GM06990 (cell line): ENCODE results near the gene CDH4.

Source experiments
- DNase-seq: peaks from one replicate; pipeline ENCODE4 v3.0.0-alpha.2; 2011; ENCODE audit not compliant: insufficient read length; ENCODE audit errors: extremely low read depth
- H3K27me3 ChIP-seq: replicated peaks from 2 replicates; pipeline ENCODE4 v1.6.0; 2011; ENCODE audit warnings: low read length; ENCODE audit not compliant: control insufficient read depth, insufficient read depth
- H3K36me3 ChIP-seq: 2 replicates; pipeline ENCODE4 v1.5.1; 2011; ENCODE audit warnings: low read length; ENCODE audit not compliant: control insufficient read depth, insufficient read depth
- H3K4me3 ChIP-seq: replicated peaks from 2 replicates; pipeline ENCODE4 v1.5.1; 2011; ENCODE audit warnings: low read depth, mild to moderate bottlenecking, control low read depth, low read length
- TF ChIP-seq, protein P1 (sequence below): IDR thresholded peaks from 2 replicates; pipeline ENCODE4 v1.5.1; 2011; ENCODE audit warnings: low read length, control low read depth, mild to moderate bottlenecking, inconsistent platforms; ENCODE audit not compliant: insufficient read depth, poor library complexity, severe bottlenecking

Gene CDH4

DNA sequence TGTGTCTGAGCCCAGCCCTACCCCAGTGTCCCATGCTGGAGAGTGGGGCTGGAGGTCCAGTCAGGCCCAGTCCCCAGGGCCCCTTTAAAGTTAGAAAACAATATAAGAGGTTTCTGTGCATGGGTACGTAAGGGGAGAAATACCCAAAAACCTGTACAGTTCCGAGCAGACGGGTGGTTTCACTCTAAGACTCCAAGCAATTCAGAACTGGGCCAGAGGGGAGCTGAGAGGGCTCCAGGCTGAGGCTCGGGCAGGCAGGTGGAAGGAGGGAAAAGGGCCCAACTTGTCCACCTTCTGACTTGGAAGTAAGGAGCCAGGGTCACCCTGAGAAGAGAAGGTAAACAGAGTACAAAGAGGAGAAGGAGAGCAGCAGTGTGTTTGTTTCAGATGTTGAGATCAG lies 296.0 kb downstream of the CDH4 start:
- TF ChIP-seq, protein P1, sequence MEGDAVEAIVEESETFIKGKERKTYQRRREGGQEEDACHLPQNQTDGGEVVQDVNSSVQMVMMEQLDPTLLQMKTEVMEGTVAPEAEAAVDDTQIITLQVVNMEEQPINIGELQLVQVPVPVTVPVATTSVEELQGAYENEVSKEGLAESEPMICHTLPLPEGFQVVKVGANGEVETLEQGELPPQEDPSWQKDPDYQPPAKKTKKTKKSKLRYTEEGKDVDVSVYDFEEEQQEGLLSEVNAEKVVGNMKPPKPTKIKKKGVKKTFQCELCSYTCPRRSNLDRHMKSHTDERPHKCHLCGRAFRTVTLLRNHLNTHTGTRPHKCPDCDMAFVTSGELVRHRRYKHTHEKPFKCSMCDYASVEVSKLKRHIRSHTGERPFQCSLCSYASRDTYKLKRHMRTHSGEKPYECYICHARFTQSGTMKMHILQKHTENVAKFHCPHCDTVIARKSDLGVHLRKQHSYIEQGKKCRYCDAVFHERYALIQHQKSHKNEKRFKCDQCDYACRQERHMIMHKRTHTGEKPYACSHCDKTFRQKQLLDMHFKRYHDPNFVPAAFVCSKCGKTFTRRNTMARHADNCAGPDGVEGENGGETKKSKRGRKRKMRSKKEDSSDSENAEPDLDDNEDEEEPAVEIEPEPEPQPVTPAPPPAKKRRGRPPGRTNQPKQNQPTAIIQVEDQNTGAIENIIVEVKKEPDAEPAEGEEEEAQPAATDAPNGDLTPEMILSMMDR, result no peak
- H3K36me3 ChIP-seq, result no peaks in the 10 kb centered on the region
- no peak for DNase-seq
- H3K4me3 ChIP-seq, result no peak overlapping the region
- no peaks in the 10 kb centered on the region for H3K27me3 ChIP-seq

DNA sequence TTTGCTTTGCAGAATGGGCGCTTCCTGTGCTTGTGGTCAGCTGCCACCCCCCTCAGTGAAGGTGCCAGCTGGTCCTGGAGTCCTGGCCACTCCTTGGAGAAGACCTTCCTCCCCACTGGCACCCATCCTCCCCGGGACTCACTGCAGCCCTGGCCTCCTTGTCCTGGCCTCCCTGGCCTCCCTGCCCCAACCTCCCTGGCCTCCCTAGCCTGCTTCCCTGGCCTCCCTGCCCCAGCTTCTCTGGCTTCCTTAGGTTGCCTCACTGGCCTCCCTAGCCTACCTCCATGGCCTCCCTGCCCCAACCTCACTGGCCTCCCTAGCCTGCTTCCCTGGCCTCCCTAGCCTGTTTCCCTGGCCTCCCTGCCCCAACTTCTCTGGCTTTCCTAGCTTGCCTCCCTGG lies 297.8 kb downstream of the CDH4 start:
- TF ChIP-seq, protein P1, result no peak
- no peak for DNase-seq
- Histone ChIP-seq H3K4me3 (no peak overlapping the region), H3K27me3 (no peaks in the 10 kb centered on the region), H3K36me3 (no peaks in the 10 kb centered on the region)

DNA sequence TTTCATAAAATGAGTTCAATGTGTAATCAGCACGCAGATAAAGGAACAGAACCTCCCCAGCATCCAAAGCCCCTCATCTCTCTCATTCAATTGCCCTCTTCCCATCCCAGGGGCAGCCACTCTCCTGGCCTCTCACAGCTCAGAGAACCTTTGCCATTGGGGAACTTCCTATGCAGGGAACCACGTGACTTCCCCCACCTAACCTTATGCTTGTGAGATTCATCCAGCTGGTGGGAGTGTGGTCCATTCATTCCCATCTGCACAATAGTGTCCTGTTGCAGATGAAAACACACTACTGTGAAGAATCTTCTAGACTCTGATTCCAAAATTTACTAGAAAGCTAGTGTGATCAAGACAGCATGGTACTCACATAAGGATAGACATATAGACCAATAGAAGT lies 299.3 kb downstream of the CDH4 start:
- no peak overlapping the region for H3K4me3 ChIP-seq
- no peaks in the 10 kb centered on the region for H3K27me3 ChIP-seq
- TF ChIP-seq, protein P1, result no peak
- no peak for DNase-seq
- H3K36me3 ChIP-seq, result no peaks in the 10 kb centered on the region

DNA sequence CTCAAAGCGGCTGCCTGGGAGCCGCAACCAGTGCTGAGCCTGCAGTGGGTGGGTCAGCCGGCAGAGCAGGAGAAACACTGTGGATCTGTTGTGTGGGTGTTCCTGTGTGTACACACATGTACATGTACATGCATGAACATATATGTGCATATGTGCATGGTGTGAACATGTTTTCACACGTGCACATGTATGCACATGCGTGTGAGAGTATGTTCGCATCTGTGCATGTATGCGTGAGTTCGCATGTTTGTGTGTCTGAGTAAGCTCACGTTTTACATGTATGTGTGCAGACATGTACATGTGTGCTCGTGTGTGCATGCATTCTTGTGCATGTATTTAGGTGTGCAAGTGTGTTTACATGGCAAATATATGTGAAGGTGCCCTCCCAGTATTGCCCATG lies 302.6 kb downstream of the CDH4 start:
- no peak for DNase-seq
- no peaks in the 10 kb centered on the region for H3K36me3 ChIP-seq
- H3K4me3 ChIP-seq, result no peak overlapping the region
- H3K27me3 ChIP-seq, result no peaks in the 10 kb centered on the region
- TF ChIP-seq, protein P1, result no peak

DNA sequence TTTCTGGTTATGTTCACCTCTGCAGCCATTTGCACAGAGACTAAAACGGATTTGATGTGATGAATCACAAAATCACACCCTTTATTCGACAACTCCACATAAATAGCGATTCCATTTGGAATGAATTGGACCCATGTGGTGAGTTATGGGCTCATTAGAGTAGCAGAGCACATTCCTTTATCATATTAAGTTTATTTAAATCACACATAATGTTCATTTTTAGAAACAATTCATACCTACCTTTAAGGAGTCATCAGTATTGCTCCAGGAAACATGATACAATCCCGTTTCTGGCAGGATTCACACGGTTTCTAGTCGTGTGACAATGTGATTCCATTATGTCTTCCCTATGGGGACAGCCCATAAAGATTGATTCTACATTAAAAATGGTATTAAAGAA lies 303.5 kb downstream of the CDH4 start:
- Histone ChIP-seq H3K36me3 (no peaks in the 10 kb centered on the region), H3K4me3 (no peak overlapping the region), H3K27me3 (no peaks in the 10 kb centered on the region)
- TF ChIP-seq, protein P1, result no peak
- DNase-seq, result no peak

DNA sequence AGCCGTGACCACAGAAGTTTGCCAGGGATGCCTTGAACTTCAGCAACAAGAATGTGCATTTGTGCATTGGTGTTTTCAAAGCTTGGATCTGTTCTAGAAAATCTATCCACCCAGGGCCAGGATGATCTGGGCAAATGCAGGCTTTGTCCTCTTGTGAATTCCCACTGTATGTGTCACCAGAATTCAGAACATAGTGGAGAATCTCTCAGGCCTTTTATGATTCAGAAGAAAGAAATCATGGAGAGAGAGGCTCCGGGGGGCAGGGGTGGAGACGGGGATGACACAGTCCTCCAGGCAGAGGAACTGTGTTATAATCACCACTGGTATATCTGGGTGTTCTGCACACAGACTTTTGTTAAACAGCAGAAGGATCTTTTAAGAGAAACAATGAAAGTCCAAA lies 304.1 kb downstream of the CDH4 start:
- no peak for DNase-seq
- Histone ChIP-seq H3K27me3 (no peaks in the 10 kb centered on the region), H3K36me3 (no peaks in the 10 kb centered on the region), H3K4me3 (no peak overlapping the region)
- TF ChIP-seq, protein P1, result no peak
